HEK293T (cell line): Measurements from ENCODE around the gene MIOX.
"Not testable (repeated sequence)": the region's sequence is repeated elsewhere in the genome, so short reads cannot be mapped to it uniquely, and the experiment has no call there.

Experiments
- CTCF ChIA-PET: fragments of 350-600 bp; formaldehyde crosslinking; extraction: SDS; loops from one replicate; lab custom pipeline; 2021; ENCODE audit warnings: antibody characterized with exemption, inconsistent platforms; lab: Yijun Ruan, JAX
- POLR2A ChIA-PET: fragments of 350-600 bp; formaldehyde crosslinking; extraction: SDS; loops from one replicate; lab custom pipeline; 2020; ENCODE audit warnings: antibody characterized with exemption, inconsistent platforms; lab: Yijun Ruan, JAX
- DNase-seq: peaks from one replicate; pipeline ENCODE4 v3.0.0; 2012; ENCODE audit warnings: mixed read lengths; ENCODE audit errors: extremely low spot score
- ARNT ChIP-seq: fragments of 450-650 bp; IDR thresholded peaks from 2 replicates; pipeline ENCODE4 v1.6.1; 2017; ENCODE audit warnings: mild to moderate bottlenecking
- BHLHE40 ChIP-seq: fragments of 450-650 bp; IDR thresholded peaks from 2 replicates; pipeline ENCODE4 v1.6.1; 2016; ENCODE audit warnings: mild to moderate bottlenecking, moderate library complexity, borderline replicate concordance
- CTBP1 ChIP-seq: fragments of 450-650 bp; IDR thresholded peaks from 2 replicates; pipeline ENCODE4 v1.6.1; 2016; ENCODE audit warnings: borderline replicate concordance
- ELF4 ChIP-seq: fragments of 450-650 bp; IDR thresholded peaks from 2 replicates; pipeline ENCODE4 v1.6.1; 2017; ENCODE audit warnings: antibody characterized with exemption
- FOXA1 ChIP-seq: fragments of 450-650 bp; IDR thresholded peaks from 2 replicates; pipeline ENCODE4 v1.6.1; 2016; ENCODE audit warnings: mild to moderate bottlenecking
- FOXK2 ChIP-seq: fragments of 450-650 bp; IDR thresholded peaks from 2 replicates; pipeline ENCODE4 v1.6.1; 2016; ENCODE audit warnings: mild to moderate bottlenecking
- FOXM1 ChIP-seq: fragments of 450-650 bp; IDR thresholded peaks from 2 replicates; pipeline ENCODE4 v1.6.1; 2017; ENCODE audit warnings: mild to moderate bottlenecking, borderline replicate concordance
- HDGF ChIP-seq: fragments of 450-650 bp; IDR thresholded peaks from 2 replicates; pipeline ENCODE4 v1.6.1; 2017; ENCODE audit warnings: antibody characterized with exemption, borderline replicate concordance
- L3MBTL2 ChIP-seq: fragments of 450-650 bp; conservative IDR thresholded peaks from 2 replicates; pipeline ENCODE4 v1.6.1; 2016; ENCODE audit warnings: mild to moderate bottlenecking
- LEF1 ChIP-seq: fragments of 450-650 bp; IDR thresholded peaks from 2 replicates; pipeline ENCODE4 v1.6.1; 2017; ENCODE audit warnings: mild to moderate bottlenecking, borderline replicate concordance
- NFRKB ChIP-seq: fragments of 450-650 bp; IDR thresholded peaks from 2 replicates; pipeline ENCODE4 v1.6.1; 2016; ENCODE audit warnings: mild to moderate bottlenecking, moderate library complexity
- SP1 ChIP-seq: fragments of 450-650 bp; IDR thresholded peaks from 2 replicates; pipeline ENCODE4 v1.6.1; 2017
- SUZ12 ChIP-seq: fragments of 450-650 bp; IDR thresholded peaks from 2 replicates; pipeline ENCODE4 v1.6.1; 2016; ENCODE audit warnings: mild to moderate bottlenecking
- TARDBP ChIP-seq: fragments of 450-650 bp; IDR thresholded peaks from 2 replicates; pipeline ENCODE4 v1.6.1; 2016
- ZNF384 ChIP-seq: fragments of 450-650 bp; IDR thresholded peaks from 2 replicates; pipeline ENCODE4 v1.6.1; 2016
- TF ChIP-seq, protein P1 (sequence below): fragments of 450-650 bp; IDR thresholded peaks from 2 replicates; pipeline ENCODE4 v1.6.1; 2016

The MIOX gene

GRCh38 chr22:50531962-50532674, 45.5 kb downstream of the MIOX start:
- DNase-seq = no peak
- TF ChIP-seq, protein P1, sequence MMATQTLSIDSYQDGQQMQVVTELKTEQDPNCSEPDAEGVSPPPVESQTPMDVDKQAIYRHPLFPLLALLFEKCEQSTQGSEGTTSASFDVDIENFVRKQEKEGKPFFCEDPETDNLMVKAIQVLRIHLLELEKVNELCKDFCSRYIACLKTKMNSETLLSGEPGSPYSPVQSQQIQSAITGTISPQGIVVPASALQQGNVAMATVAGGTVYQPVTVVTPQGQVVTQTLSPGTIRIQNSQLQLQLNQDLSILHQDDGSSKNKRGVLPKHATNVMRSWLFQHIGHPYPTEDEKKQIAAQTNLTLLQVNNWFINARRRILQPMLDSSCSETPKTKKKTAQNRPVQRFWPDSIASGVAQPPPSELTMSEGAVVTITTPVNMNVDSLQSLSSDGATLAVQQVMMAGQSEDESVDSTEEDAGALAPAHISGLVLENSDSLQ = no peak
- TF ChIP-seq SP1 = no peak
- TF ChIP-seq FOXM1 = no peak
- TF ChIP-seq ARNT = no peak
- TF ChIP-seq L3MBTL2 = no peak
- no peak for TF ChIP-seq HDGF
- CTCF ChIA-PET = no interaction called here
- POLR2A ChIA-PET = no interaction called here

GRCh38 chr22:50532824-50533796, 46.5 kb downstream of the MIOX start:
- ChIA-PET POLR2A (interaction anchor here (1.3 kb wide), 1 partner anchor 30 kb away, joined by 3 read pairs; the partner anchor contains the start of gene SYCE3), CTCF (interaction anchor here (0.9 kb wide), 1 partner anchor 30 kb away, joined by 3 read pairs; no protein-coding TSS in a partner anchor)
- TF ChIP-seq LEF1 = no peak
- DNase-seq = no peak

- TF ChIP-seq, protein P1 = peak; percentile 57; the same call in 1 of the 2 replicates
- not testable (repeated sequence) for DNase-seq
- POLR2A ChIA-PET = interaction anchor here (1.3 to 7.3 kb wide), 2 partner anchors 9 to 29 kb away, joined by 3 to 49 read pairs; partner anchors contain the start of genes SCO2 and SYCE3
- CTCF ChIA-PET = interaction anchor here (0.9 to 2.2 kb wide), 2 partner anchors 8 to 29 kb away, joined by 3 to 10 read pairs; partner anchors contain the start of gene SCO2
Observed at GRCh38 chr22:50533856-50534711, 47.4 kb downstream of the MIOX start.

DNA sequence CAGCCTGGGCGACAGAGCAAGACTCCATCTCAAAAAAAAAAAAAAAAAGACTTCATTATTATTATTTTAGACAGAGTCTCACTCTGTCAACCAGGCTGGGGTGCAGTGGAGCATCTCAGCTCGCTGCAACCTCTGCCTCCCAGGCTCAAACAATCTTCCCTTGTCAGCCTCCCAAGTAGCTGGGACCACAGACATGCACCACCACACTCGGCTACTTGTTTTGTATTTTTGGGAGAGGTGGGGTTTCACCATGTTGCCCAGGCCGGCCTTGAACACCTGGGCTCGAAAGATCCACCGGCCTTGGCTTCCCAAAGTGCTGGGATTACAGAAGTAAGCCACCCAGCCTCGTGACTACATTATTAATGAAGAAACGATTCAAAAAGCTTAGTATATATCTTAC, 48.5 kb downstream of the MIOX start:
- ChIA-PET POLR2A (interaction anchor here (0.7 to 7.3 kb wide), 3 partner anchors 10 to 31 kb away, joined by 3 to 49 read pairs (median 3); partner anchors contain the start of genes SCO2 and SYCE3), CTCF (interaction anchor here (0.6 to 2.2 kb wide), 3 partner anchors 9 to 92 kb away, joined by 3 to 10 read pairs (median 5); partner anchors contain the start of gene SCO2)
- TF ChIP-seq SP1 (no peak), ELF4 (no peak), L3MBTL2 (no peak), BHLHE40 (no peak), ARNT (no peak), LEF1 (no peak), FOXA1 (no peak)
- no peak for DNase-seq

DNA sequence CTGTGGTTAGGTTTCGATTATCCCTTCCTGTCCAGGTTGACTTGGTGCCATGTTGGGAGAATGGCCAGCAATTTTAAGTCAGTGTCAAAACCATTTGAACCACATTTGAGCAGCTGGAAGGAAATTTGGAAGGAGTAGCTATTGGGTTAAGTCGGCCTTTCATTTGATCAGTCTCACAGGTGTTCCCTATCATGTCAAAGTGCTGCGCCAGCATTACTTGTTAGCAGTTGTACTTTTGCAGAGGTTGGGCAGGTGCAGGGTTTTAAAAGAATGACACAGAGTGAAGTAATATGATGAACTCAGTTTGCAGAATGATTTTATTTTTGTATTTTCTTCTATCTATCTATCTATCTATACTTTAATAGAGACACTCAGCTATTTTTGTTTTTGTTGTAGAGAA, 49.6 kb downstream of the MIOX start:
- DNase-seq = no peak
- CTCF ChIA-PET = interaction anchor here (0.9 to 2.2 kb wide), 2 partner anchors 11 to 91 kb away, joined by 5 to 10 read pairs; partner anchors contain the start of gene SCO2
- no peak for TF ChIP-seq FOXM1
- TF ChIP-seq NFRKB = no peak
- no peak for TF ChIP-seq BHLHE40
- no peak for TF ChIP-seq CTBP1
- no peak for TF ChIP-seq HDGF
- TF ChIP-seq ZNF384 = no peak
- TF ChIP-seq ARNT = no peak
- no peak for TF ChIP-seq TARDBP
- no peak for TF ChIP-seq SP1
- TF ChIP-seq, protein P1 = no peak
- TF ChIP-seq ELF4 = no peak
- no peak for TF ChIP-seq LEF1
- TF ChIP-seq L3MBTL2 = no peak
- TF ChIP-seq SUZ12 = no peak
- no peak for TF ChIP-seq FOXK2
- TF ChIP-seq FOXA1 = no peak
- POLR2A ChIA-PET = interaction anchor here (7.3 kb wide), 1 partner anchor 11 kb away, joined by 49 read pairs; the partner anchor contains the start of gene SCO2
